Smooth muscle cell (in vitro differentiated cells): ENCODE measurements around the gene MLN. TPM values are rescaled to one million over a fixed set of nuclear protein-coding genes. Genes with fewer than 3 reads are reported as not detected.

Experiments used
- DNase-seq: peaks from one replicate; lab custom pipeline; 2025; ENCODE audit not compliant: unreplicated experiment; lab: John Stamatoyannopoulos, UW
- H2AFZ ChIP-seq: fragments of 200-600 bp; sonication (generic); 2 replicates; pipeline ENCODE4 v1.6.0; 2016; ENCODE audit warnings: antibody characterized with exemption, low read depth, mild to moderate bottlenecking
- H3F3A ChIP-seq: fragments of 200-600 bp; sonication (generic); 2 replicates; pipeline ENCODE4 v1.6.0; 2017; ENCODE audit warnings: antibody characterized with exemption, low read depth
- H3K27ac ChIP-seq: fragments of 200-600 bp; sonication (generic); 2 replicates; pipeline ENCODE4 v1.5.1; 2016; ENCODE audit warnings: low read depth, mild to moderate bottlenecking
- H3K27me3 ChIP-seq: fragments of 200-600 bp; sonication (generic); 2 replicates; pipeline ENCODE4 v1.6.1; 2016; ENCODE audit warnings: low read depth, mild to moderate bottlenecking
- H3K36me3 ChIP-seq: fragments of 200-600 bp; sonication (generic); 2 replicates; pipeline ENCODE4 v1.5.1; 2016; ENCODE audit warnings: low read depth
- H3K4me1 ChIP-seq: fragments of 200-600 bp; sonication (generic); 2 replicates; pipeline ENCODE4 v1.5.1; 2016; ENCODE audit warnings: low read depth
- H3K4me2 ChIP-seq: fragments of 200-600 bp; sonication (generic); 2 replicates; pipeline ENCODE4 v1.6.0; 2016; ENCODE audit warnings: mild to moderate bottlenecking
- H3K4me3 ChIP-seq: fragments of 200-600 bp; sonication (generic); 2 replicates; pipeline ENCODE4 v1.5.1; 2016; ENCODE audit warnings: mild to moderate bottlenecking
- H3K79me2 ChIP-seq: fragments of 200-600 bp; sonication (generic); 2 replicates; pipeline ENCODE4 v1.6.0; 2016; ENCODE audit warnings: low read depth, mild to moderate bottlenecking
- H3K9ac ChIP-seq: fragments of 200-600 bp; sonication (generic); 2 replicates; pipeline ENCODE4 v1.6.0; 2016; ENCODE audit warnings: low read depth
- H3K9me3 ChIP-seq: fragments of 200-600 bp; sonication (generic); replicated peaks from 2 replicates; pipeline ENCODE4 v1.5.1; 2016; ENCODE audit warnings: low read depth
- H4K20me1 ChIP-seq: fragments of 200-600 bp; sonication (generic); 2 replicates; pipeline ENCODE4 v1.6.0; 2016; ENCODE audit warnings: low read depth
- CTCF ChIP-seq: fragments of 200-600 bp; sonication (generic); IDR thresholded peaks from 2 replicates; pipeline ENCODE4 v1.5.1; 2017; ENCODE audit warnings: borderline replicate concordance, mild to moderate bottlenecking, antibody characterized with exemption; ENCODE audit not compliant: insufficient read depth, poor library complexity, severe bottlenecking
- WGBS: methylation state at CpG from one replicate; pipeline ENCODE4 v1.1.7; 2016; ENCODE audit warnings: low lambda C conversion rate; 5-methylcytosine and 5-hydroxymethylcytosine counted together
- polyA plus RNA-seq: library from polyadenylated mRNA; unstranded; fragments of >200 nt; fragmentation: Nextera tagmentation; extraction: Ambion mirVana; gene quantifications from 2 replicates; pipeline ENCODE4 v1.2.1, GENCODE V29; 2016
- total RNA-seq: library from RNA; depleted of rRNA; stranded (reverse); fragments of >200 nt; gene quantifications from 2 replicates; pipeline ENCODE4 v1.2.3, GENCODE V29; 2014

The MLN gene
- total and polyA plus RNA-seq, 2 experiments from 2014 or later = not detected

DNA sequence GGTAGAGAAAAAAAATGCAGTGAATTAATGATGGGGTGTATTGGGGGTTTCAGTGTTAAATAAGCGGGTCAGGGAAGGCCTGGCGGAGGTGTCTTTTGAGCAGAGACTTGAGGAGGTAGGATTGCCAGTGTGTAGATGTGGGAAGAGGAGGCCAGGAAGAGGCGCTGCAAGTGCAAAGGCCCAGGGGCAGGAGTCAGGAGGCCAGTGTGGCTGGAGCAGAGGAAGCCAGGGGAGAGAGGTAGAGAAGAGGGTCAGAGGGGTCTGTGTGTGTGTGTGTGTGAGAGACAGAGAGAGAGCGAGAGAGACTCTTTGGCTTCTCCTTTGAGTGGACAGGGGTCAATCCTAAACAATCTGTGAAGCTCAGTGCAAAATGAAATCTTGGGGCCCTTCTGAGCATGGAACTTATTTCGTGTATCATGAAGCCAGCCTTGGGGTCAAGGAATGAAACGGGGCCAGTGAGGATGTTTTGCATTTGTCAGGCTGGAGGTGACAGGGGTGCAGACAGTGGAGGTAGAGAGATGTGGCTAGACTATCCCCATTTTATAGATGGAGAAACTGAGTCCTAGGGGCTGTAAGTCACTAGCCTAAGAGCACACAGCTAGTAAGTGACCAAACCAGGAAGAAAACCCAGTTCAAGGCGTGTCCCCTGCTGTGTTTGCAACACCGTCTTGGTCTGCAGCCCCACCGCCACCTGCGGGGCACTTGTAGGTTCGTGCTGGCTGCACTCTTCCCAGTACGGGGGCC is 47.4 kb downstream of the MLN start:
- Histone ChIP-seq H3K4me3 (no peak overlapping the region), H4K20me1 (no peaks in the 10 kb centered on the region), H3K27me3 (no peaks in the 10 kb centered on the region), H3K79me2 (no peaks in the 10 kb centered on the region), H3K9ac (no peak overlapping the region), H3K4me2 (no peak overlapping the region), H3K9me3 (no peaks in the 10 kb centered on the region), H2AFZ (no peak overlapping the region), H3F3A (no peaks in the 10 kb centered on the region), H3K4me1 (peaks cover 26% of the 10 kb centered on the region), H3K27ac (no peak overlapping the region), H3K36me3 (no peaks in the 10 kb centered on the region)
- no peak for TF ChIP-seq CTCF
- 86% methylated on average over 12 of the region's 12 CpGs for WGBS
- no peak for DNase-seq

- H3K27me3 ChIP-seq = no peaks in the 10 kb centered on the region
- H3K4me1 ChIP-seq = peaks cover 25% of the 10 kb centered on the region
- no peaks in the 10 kb centered on the region for H3F3A ChIP-seq
- H3K9me3 ChIP-seq = no peaks in the 10 kb centered on the region
- H3K27ac ChIP-seq = no peak overlapping the region
- no peak overlapping the region for H2AFZ ChIP-seq
- WGBS = 83% methylated on average over 13 of the region's 13 CpGs
- H3K9ac ChIP-seq = no peak overlapping the region
- no peak overlapping the region for H3K4me2 ChIP-seq
- no peak for TF ChIP-seq CTCF
- H3K79me2 ChIP-seq = no peaks in the 10 kb centered on the region
- no peak overlapping the region for H3K4me3 ChIP-seq
- no peaks in the 10 kb centered on the region for H4K20me1 ChIP-seq
- no peaks in the 10 kb centered on the region for H3K36me3 ChIP-seq
- DNase-seq = no peak
Observed at GRCh38 chr6:33755070-33755869, 48.5 kb downstream of the MLN start.

DNA sequence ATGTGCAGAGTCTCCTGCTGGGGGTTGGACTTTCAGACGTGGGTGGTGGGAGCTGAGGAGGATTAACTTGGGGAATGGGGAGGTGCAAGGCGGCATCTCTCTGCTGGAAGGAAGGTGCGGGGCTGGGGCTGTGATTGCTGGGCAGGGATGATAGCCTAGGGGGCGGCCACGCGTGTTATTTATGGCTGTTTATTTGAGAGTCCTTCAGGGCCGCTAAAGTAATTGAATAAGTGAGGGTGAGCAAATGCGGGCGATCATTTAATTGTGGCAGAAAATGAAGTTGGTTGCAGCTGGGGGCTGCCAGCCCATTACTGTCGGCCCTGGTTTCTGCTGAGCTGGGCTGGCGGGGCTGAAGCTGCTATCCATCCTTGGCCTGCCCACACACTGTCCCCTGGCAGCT is 49.6 kb downstream of the MLN start:
- no peak for TF ChIP-seq CTCF
- H3K79me2 ChIP-seq = no peaks in the 10 kb centered on the region
- H3K4me3 ChIP-seq = no peak overlapping the region
- H4K20me1 ChIP-seq = no peaks in the 10 kb centered on the region
- no peaks in the 10 kb centered on the region for H3K36me3 ChIP-seq
- no peaks in the 10 kb centered on the region for H3F3A ChIP-seq
- H2AFZ ChIP-seq = no peak overlapping the region
- no peaks in the 10 kb centered on the region for H3K9me3 ChIP-seq
- WGBS = 92% methylated on average over 11 of the region's 11 CpGs
- no peaks in the 10 kb centered on the region for H3K27me3 ChIP-seq
- peaks cover 26% of the 10 kb centered on the region for H3K4me1 ChIP-seq
- H3K9ac ChIP-seq = no peak overlapping the region
- H3K27ac ChIP-seq = no peak overlapping the region
- DNase-seq = no peak
- H3K4me2 ChIP-seq = no peak overlapping the region
